GM19324 (cell line): ENCODE measurements around the gene ALG12.

Experiments
- ATAC-seq: cut with Tn5 transposase; IDR thresholded peaks from one replicate; pipeline ENCODE4 v1.9.1; 2021; ENCODE audit warnings: mild to moderate bottlenecking, moderate library complexity; ENCODE audit not compliant: unreplicated experiment, low FRiP score

Gene ALG12

GRCh38 chr22:49894322-49895054 is 23.8 kb downstream of the ALG12 start:
- ATAC-seq = no peak

GRCh38 chr22:49893025-49893424 is 25.2 kb downstream of the ALG12 start:
- ATAC-seq = no peak

GRCh38 chr22:49892226-49892899 is 25.9 kb downstream of the ALG12 start:
- no peak for ATAC-seq

- no peak for ATAC-seq
Measured at GRCh38 chr22:49889071-49889470, 29.2 kb downstream of the ALG12 start.

GRCh38 chr22:49887702-49888101 is 30.5 kb downstream of the ALG12 start:
- ATAC-seq = no peak

GRCh38 chr22:49887064-49887451 is 31.2 kb downstream of the ALG12 start:
- no peak for ATAC-seq

- ATAC-seq = no peak
Measured at GRCh38 chr22:49886346-49887063, 31.7 kb downstream of the ALG12 start.

GRCh38 chr22:49885881-49886280 is 32.4 kb downstream of the ALG12 start:
- no peak for ATAC-seq

GRCh38 chr22:49885281-49885680 is 33.0 kb downstream of the ALG12 start:
- ATAC-seq = no peak

GRCh38 chr22:49884503-49885260 is 33.6 kb downstream of the ALG12 start:
- ATAC-seq = no peak

- ATAC-seq = no peak
Measured at GRCh38 chr22:49884075-49884474, 34.2 kb downstream of the ALG12 start.

GRCh38 chr22:49883294-49883640 is 35.0 kb downstream of the ALG12 start:
- no peak for ATAC-seq

GRCh38 chr22:49882519-49883293 is 35.5 kb downstream of the ALG12 start:
- no peak for ATAC-seq

GRCh38 chr22:49881856-49882255 is 36.4 kb downstream of the ALG12 start:
- ATAC-seq = no peak

GRCh38 chr22:49880281-49880680 is 38.0 kb downstream of the ALG12 start:
- ATAC-seq = no peak

- no peak for ATAC-seq
Measured at GRCh38 chr22:49879871-49880270, 38.4 kb downstream of the ALG12 start.

GRCh38 chr22:49878206-49878605 is 40.0 kb downstream of the ALG12 start:
- no peak for ATAC-seq

- ATAC-seq = no peak
Measured at GRCh38 chr22:49877642-49878041, 40.6 kb downstream of the ALG12 start.

GRCh38 chr22:49873228-49873940 is 44.9 kb downstream of the ALG12 start:
- ATAC-seq = no peak

- no peak for ATAC-seq
Measured at GRCh38 chr22:49872347-49872746, 45.9 kb downstream of the ALG12 start.
